HepG2 (cell line): ENCODE results near the gene LRRC28. TPM values are rescaled to one million over a fixed set of nuclear protein-coding genes. Genes with fewer than 3 reads are reported as not detected.

Experiments
- BORCS8-MEF2B ChIP-seq: sonication (generic); formaldehyde crosslinking; IDR thresholded peaks from 2 replicates; pipeline ENCODE4 v1.8.0; 2022; ENCODE audit warnings: mild to moderate bottlenecking, missing genetic modification reagents
- CHD2 ChIP-seq: IDR thresholded peaks from 2 replicates; pipeline ENCODE4 v1.6.1; 2011; ENCODE audit warnings: low read depth, low read length, improper control_type of control experiment
- HNRNPH1 ChIP-seq: fragments of 200-400 bp; formaldehyde crosslinking; optimal IDR thresholded peaks from 2 replicates; pipeline ENCODE3; 2017; ENCODE audit warnings: mild to moderate bottlenecking, low read depth, low read length
- HNRNPLL ChIP-seq: fragments of 200-400 bp; formaldehyde crosslinking; IDR thresholded peaks from 2 replicates; pipeline ENCODE4 v1.6.1; 2017; ENCODE audit warnings: mild to moderate bottlenecking, low read depth, low read length; ENCODE audit not compliant: poor library complexity, severe bottlenecking
- KAT7 ChIP-seq: IDR thresholded peaks from 2 replicates; pipeline ENCODE4 v1.6.1; 2018; ENCODE audit warnings: borderline replicate concordance, missing compliant biosample characterization
- KDM5B ChIP-seq: sonication (generic); formaldehyde crosslinking; IDR thresholded peaks from 2 replicates; pipeline ENCODE4 v1.4.0; 2020; ENCODE audit warnings: missing genetic modification reagents, mild to moderate bottlenecking, borderline replicate concordance
- NPAS2 ChIP-seq: sonication (generic); formaldehyde crosslinking; IDR thresholded peaks from 2 replicates; pipeline ENCODE4 v1.8.0; 2022; ENCODE audit warnings: mild to moderate bottlenecking, missing genetic modification reagents, borderline replicate concordance
- RORA ChIP-seq: sonication (generic); formaldehyde crosslinking; IDR thresholded peaks from 2 replicates; pipeline ENCODE4 v1.5.0; 2020; ENCODE audit warnings: mild to moderate bottlenecking, missing genetic modification reagents, moderate library complexity
- SIN3B ChIP-seq: fragments of 150-350 bp; IDR thresholded peaks from 2 replicates; pipeline ENCODE4 v1.6.1; 2014; ENCODE audit warnings: low read length
- SP4 ChIP-seq: sonication (generic); formaldehyde crosslinking; IDR thresholded peaks from 2 replicates; pipeline ENCODE4 v1.8.1; 2023; ENCODE audit warnings: mild to moderate bottlenecking, missing genetic modification reagents
- ZBTB21 ChIP-seq: sonication (generic); formaldehyde crosslinking; IDR thresholded peaks from 2 replicates; pipeline ENCODE4 v1.4.0; 2020; ENCODE audit warnings: missing genetic modification reagents
- ZBTB7B ChIP-seq: sonication (generic); formaldehyde crosslinking; IDR thresholded peaks from 2 replicates; pipeline ENCODE4 v1.4.0; 2020; ENCODE audit warnings: missing genetic modification reagents
- ZMAT3 ChIP-seq: sonication (generic); formaldehyde crosslinking; conservative IDR thresholded peaks from 2 replicates; pipeline ENCODE4 v1.7.0; 2021; ENCODE audit warnings: missing genetic modification reagents
- ZMYM2 ChIP-seq: sonication (generic); formaldehyde crosslinking; IDR thresholded peaks from 2 replicates; pipeline ENCODE4 v1.8.0; 2022; ENCODE audit warnings: mild to moderate bottlenecking, missing genetic modification reagents
- ZNF143 ChIP-seq: sonication (generic); formaldehyde crosslinking; IDR thresholded peaks from 2 replicates; pipeline ENCODE4 v1.4.0; 2020; ENCODE audit warnings: missing genetic modification reagents
- ZNF550 ChIP-seq: sonication (generic); formaldehyde crosslinking; IDR thresholded peaks from 2 replicates; pipeline ENCODE4 v1.4.0; 2020; ENCODE audit warnings: mild to moderate bottlenecking, missing genetic modification reagents, borderline replicate concordance
- ZNF552 ChIP-seq: sonication (generic); formaldehyde crosslinking; IDR thresholded peaks from 2 replicates; pipeline ENCODE4 v1.9.0; 2022; ENCODE audit warnings: missing genetic modification reagents, mild to moderate bottlenecking, borderline replicate concordance
- ZNF589 ChIP-seq: sonication (generic); formaldehyde crosslinking; conservative IDR thresholded peaks from 2 replicates; pipeline ENCODE4 v1.8.0; 2022; ENCODE audit warnings: mild to moderate bottlenecking, moderate library complexity, missing genetic modification reagents
- ZNF724P ChIP-seq: sonication (generic); formaldehyde crosslinking; IDR thresholded peaks from 2 replicates; pipeline ENCODE4 v1.8.0; 2022; ENCODE audit warnings: missing genetic modification reagents, borderline replicate concordance
- ZNF878 ChIP-seq: sonication (generic); formaldehyde crosslinking; IDR thresholded peaks from 2 replicates; pipeline ENCODE4 v1.8.1; 2023; ENCODE audit warnings: mild to moderate bottlenecking, missing genetic modification reagents, moderate library complexity
- polyA plus RNA-seq, 8 experiments: library from polyadenylated mRNA; depleted of rRNA in 3 of 8; stranded (reverse) in 7 of 8; unstranded in 1 of 8; fragments of >200 nt; fragmentation: Illumina TruSeq in 4 of 8; extraction: Trizol in 4 of 8; gene quantifications; 2 replicates each; pipeline versions ENCODE4 v1.2.1 to v1.2.3, GENCODE V29; 2011 to 2016; ENCODE audit warnings: low read depth in 4 of 8, missing spikeins in 1 of 8, mixed read lengths in 1 of 8; ENCODE audit not compliant: insufficient read depth in 1 of 8
- total RNA-seq, 5 experiments: library from RNA; depleted of rRNA; stranded (reverse); fragments of >200 nt; fragmentation: Illumina TruSeq; extraction: Trizol; gene quantifications; 2 replicates each; pipeline ENCODE4 v1.2.3, GENCODE V29; 2016; ENCODE audit warnings: low read depth in 1 of 5
- TF ChIP-seq, protein P1 (sequence below): sonication (generic); formaldehyde crosslinking; IDR thresholded peaks from 2 replicates; pipeline ENCODE4 v1.4.0; 2020; ENCODE audit warnings: missing genetic modification reagents
- TF ChIP-seq, protein P2 (sequence below): sonication (generic); formaldehyde crosslinking; IDR thresholded peaks from 2 replicates; pipeline ENCODE4 v1.4.0; 2020; ENCODE audit warnings: missing genetic modification reagents
- TF ChIP-seq, protein P3 (sequence below): IDR thresholded peaks from 2 replicates; pipeline ENCODE4 v1.6.1; 2018; ENCODE audit warnings: missing genetic modification reagents, mild to moderate bottlenecking, missing compliant biosample characterization

Gene LRRC28
- total and polyA plus RNA-seq, 2 of the 13 experiments (the other 11 are each of a cell fraction or from before 2014, with no cell fraction given): 17.5 to 21.3 TPM

DNA sequence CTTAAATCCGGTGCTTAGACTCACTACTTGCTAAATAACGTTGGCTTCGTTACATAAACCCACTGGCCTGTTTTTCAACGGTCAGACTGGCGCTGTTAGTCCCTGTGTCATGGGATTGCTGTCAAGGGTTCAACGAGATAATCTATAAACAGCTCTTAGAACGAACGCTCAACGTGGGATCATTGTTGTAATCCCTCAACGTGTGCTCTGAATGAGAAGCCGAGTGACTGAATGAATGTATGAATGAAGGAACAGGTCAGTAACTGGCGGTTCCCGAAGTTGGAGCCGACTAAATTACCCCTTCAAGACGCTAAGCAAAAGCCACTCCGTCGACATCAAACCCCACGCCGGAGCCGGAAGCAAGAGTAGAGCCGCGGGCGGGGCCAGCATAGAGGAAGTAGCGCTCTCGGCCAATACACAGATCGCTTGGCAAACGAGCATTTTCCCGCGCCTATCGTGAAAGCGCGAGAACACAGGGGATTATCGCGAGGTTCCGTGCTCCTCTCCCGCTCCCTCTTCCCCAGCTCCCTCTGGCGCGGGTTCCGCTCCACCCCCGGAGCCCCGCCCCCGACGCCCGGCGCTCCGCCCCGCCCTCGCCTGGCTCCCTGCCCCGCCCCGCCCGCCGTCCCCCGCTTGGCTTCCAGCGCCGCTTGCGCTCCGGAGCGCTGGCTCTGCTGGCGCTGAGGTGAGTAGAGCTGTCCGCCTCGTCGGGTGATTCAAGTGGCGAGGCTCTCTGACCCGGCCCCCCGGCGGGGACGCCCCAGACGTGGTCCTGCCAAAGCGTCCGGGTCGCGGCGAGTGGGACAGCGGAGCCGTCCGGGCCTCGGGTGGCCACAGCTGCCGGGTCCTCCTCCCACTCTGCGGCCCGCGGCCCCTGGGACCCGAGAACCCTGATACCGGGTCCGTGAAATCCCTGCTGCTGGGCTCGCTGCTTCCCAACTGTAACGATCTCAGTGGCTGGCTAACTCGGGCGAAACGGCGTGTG lies at the start of gene LRRC28 (continued):
- TF ChIP-seq, protein P1, sequence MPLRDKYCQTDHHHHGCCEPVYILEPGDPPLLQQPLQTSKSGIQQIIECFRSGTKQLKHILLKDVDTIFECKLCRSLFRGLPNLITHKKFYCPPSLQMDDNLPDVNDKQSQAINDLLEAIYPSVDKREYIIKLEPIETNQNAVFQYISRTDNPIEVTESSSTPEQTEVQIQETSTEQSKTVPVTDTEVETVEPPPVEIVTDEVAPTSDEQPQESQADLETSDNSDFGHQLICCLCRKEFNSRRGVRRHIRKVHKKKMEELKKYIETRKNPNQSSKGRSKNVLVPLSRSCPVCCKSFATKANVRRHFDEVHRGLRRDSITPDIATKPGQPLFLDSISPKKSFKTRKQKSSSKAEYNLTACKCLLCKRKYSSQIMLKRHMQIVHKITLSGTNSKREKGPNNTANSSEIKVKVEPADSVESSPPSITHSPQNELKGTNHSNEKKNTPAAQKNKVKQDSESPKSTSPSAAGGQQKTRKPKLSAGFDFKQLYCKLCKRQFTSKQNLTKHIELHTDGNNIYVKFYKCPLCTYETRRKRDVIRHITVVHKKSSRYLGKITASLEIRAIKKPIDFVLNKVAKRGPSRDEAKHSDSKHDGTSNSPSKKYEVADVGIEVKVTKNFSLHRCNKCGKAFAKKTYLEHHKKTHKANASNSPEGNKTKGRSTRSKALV: 0 out of 2 replicates have a peak, but pooled peaks have one; percentile 35
- TF ChIP-seq SIN3B: 0 out of 2 replicates have a peak, but pooled peaks have one; percentile 2
- TF ChIP-seq ZMAT3 (CRISPR knock-in tag): 0 out of 2 replicates have a peak, but pooled peaks have one; percentile 43
- 0 out of 2 replicates have a peak, but pooled peaks have one; percentile 9 for TF ChIP-seq SP4
- no peak for TF ChIP-seq ZNF589
- TF ChIP-seq, protein P2, sequence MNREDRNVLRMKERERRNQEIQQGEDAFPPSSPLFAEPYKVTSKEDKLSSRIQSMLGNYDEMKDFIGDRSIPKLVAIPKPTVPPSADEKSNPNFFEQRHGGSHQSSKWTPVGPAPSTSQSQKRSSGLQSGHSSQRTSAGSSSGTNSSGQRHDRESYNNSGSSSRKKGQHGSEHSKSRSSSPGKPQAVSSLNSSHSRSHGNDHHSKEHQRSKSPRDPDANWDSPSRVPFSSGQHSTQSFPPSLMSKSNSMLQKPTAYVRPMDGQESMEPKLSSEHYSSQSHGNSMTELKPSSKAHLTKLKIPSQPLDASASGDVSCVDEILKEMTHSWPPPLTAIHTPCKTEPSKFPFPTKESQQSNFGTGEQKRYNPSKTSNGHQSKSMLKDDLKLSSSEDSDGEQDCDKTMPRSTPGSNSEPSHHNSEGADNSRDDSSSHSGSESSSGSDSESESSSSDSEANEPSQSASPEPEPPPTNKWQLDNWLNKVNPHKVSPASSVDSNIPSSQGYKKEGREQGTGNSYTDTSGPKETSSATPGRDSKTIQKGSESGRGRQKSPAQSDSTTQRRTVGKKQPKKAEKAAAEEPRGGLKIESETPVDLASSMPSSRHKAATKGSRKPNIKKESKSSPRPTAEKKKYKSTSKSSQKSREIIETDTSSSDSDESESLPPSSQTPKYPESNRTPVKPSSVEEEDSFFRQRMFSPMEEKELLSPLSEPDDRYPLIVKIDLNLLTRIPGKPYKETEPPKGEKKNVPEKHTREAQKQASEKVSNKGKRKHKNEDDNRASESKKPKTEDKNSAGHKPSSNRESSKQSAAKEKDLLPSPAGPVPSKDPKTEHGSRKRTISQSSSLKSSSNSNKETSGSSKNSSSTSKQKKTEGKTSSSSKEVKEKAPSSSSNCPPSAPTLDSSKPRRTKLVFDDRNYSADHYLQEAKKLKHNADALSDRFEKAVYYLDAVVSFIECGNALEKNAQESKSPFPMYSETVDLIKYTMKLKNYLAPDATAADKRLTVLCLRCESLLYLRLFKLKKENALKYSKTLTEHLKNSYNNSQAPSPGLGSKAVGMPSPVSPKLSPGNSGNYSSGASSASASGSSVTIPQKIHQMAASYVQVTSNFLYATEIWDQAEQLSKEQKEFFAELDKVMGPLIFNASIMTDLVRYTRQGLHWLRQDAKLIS (CRISPR knock-in tag): no peak
- TF ChIP-seq, protein P3, sequence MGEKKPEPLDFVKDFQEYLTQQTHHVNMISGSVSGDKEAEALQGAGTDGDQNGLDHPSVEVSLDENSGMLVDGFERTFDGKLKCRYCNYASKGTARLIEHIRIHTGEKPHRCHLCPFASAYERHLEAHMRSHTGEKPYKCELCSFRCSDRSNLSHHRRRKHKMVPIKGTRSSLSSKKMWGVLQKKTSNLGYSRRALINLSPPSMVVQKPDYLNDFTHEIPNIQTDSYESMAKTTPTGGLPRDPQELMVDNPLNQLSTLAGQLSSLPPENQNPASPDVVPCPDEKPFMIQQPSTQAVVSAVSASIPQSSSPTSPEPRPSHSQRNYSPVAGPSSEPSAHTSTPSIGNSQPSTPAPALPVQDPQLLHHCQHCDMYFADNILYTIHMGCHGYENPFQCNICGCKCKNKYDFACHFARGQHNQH (CRISPR knock-in tag): peak; percentile 22; the same call in 1 of the 2 replicates
- peak; percentile 48; the same call in 1 of the 2 replicates for TF ChIP-seq ZBTB7B (CRISPR knock-in tag)
- peak; percentile 88; the same call in 1 of the 2 replicates for TF ChIP-seq KDM5B (CRISPR knock-in tag)
- TF ChIP-seq KAT7 (CRISPR knock-in tag): peak; percentile 75
- TF ChIP-seq ZNF143: no peak
- TF ChIP-seq ZMYM2 (CRISPR knock-in tag): no peak
- TF ChIP-seq ZNF878 (CRISPR knock-in tag): no peak
- TF ChIP-seq NPAS2: no peak
- peak; percentile 99 for TF ChIP-seq CHD2
- TF ChIP-seq ZNF552 (CRISPR knock-in tag): 0 out of 2 replicates have a peak, but pooled peaks have one; percentile 26
- TF ChIP-seq ZBTB21: no peak
- TF ChIP-seq RORA (CRISPR knock-in tag): no peak
- TF ChIP-seq HNRNPLL: peak; percentile 93
- peak; percentile 70; the same call in 1 of the 2 replicates for TF ChIP-seq BORCS8-MEF2B
- no peak for TF ChIP-seq ZNF550 (CRISPR knock-in tag)
- no peak for TF ChIP-seq HNRNPH1
- no peak for TF ChIP-seq ZNF724P
